ENCODE measurements around the gene TCTN3. TPM values are rescaled to one million over a fixed set of nuclear protein-coding genes. Genes with fewer than 3 reads are reported as not detected.

Gene TCTN3
- total and polyA plus RNA-seq, 10 of the 15 experiments (the other 5 are each of a cell fraction or from before 2014, with no cell fraction given), result 20.0 to 48.7 (median 29.1) TPM

- TF ChIP-seq CTCF (IDR thresholded peaks at IDR 0.05 in 2 of 3, conservative IDR thresholded peaks at IDR 0.05 in 1 of 3; ENCODE audit: control insufficient read depth in 2 of 3, extremely low read depth in 1 of 3, insufficient read depth in 1 of 3, low read depth in 3 of 3, low read length in 3 of 3), result peak; percentile 17 to 34 (median 28); a peak in 3 of 6 replicates
- TF ChIP-seq GABPA (IDR thresholded peaks at IDR 0.05; ENCODE audit: low read depth), result no peak
- no peak for TF ChIP-seq IKZF1 (conservative IDR thresholded peaks at IDR 0.05)
Measured at GRCh38 chr10:95688648-95689047, 5.1 kb downstream of the TCTN3 start (continued).

GRCh38 chr10:95683966-95684365, 9.8 kb downstream of the TCTN3 start:
- ChIA-PET POLR2A (no interaction called here), SMC1A (ENCODE audit: uncharacterized antibody, unreplicated experiment) (interaction anchor here (0.7 to 1.6 kb wide), 5 partner anchors 10 to 194 kb away, joined by 3 to 6 read pairs (median 3); partner anchors contain the start of gene TCTN3), RAD21 (ENCODE audit: unreplicated experiment) (interaction anchor here (1.6 kb wide), 1 partner anchor 243 kb away, joined by 4 read pairs; no protein-coding TSS in a partner anchor), CTCF (interaction anchor here (0.9 to 1.8 kb wide), 3 partner anchors 10 to 181 kb away, joined by 4 to 10 read pairs (median 4); partner anchors contain the start of gene TCTN3)
- no TSS peak for BruUV-seq (replicated peaks)
- H3K4me3 ChIP-seq, result no peak overlapping the region
- FAIRE-seq (no peak), DNase-seq (ENCODE audit: low read depth, low spot score) (no peak), ATAC-seq (no peak)
- H3K27me3 ChIP-seq (replicated peaks in 1 of 2; ENCODE audit: control insufficient read depth in 2 of 2, insufficient read depth in 2 of 2, low read length in 1 of 2), result no peaks in the 10 kb centered on the region
- no peak overlapping the region for H3K9ac ChIP-seq (ENCODE audit: control insufficient read depth, insufficient read depth, low read length)
- no peak overlapping the region for H3K27ac ChIP-seq (ENCODE audit: control insufficient read depth, insufficient read depth)
- H3K79me2 ChIP-seq (ENCODE audit: control insufficient read depth, insufficient read depth, low read length), result no peaks in the 10 kb centered on the region
- in situ Hi-C loops (cut with MboI), result no loop called here
- H2AFZ ChIP-seq (ENCODE audit: control insufficient read depth, low read depth, low read length), result no peak overlapping the region
- H3K4me1 ChIP-seq (ENCODE audit: control insufficient read depth, insufficient read depth, low read length), result no peaks in the 10 kb centered on the region
- H4K20me1 ChIP-seq (ENCODE audit: control insufficient read depth, insufficient read depth), result no peaks in the 10 kb centered on the region
- intact Hi-C loops (cut with micrococcal nuclease; ENCODE audit: unreplicated experiment), result no loop called here
- TF ChIP-seq KDM1A (IDR thresholded peaks at IDR 0.05; ENCODE audit: borderline replicate concordance) (no peak), SIN3A (IDR thresholded peaks at IDR 0.05; ENCODE audit: low read depth, low read length) (no peak), ZNF274 (IDR thresholded peaks at IDR 0.05; ENCODE audit: insufficient read depth, insufficient read length) (no peak), SKIL (IDR thresholded peaks at IDR 0.05; ENCODE audit: low read depth, poor library complexity, severe bottlenecking) (no peak), YBX1 (IDR thresholded peaks at IDR 0.05) (no peak), ETV6 (conservative IDR thresholded peaks at IDR 0.05 in 1 of 2, IDR thresholded peaks at IDR 0.05 in 1 of 2; ENCODE audit: borderline replicate concordance in 1 of 2, low read depth in 1 of 2) (no peak), IRF5 (IDR thresholded peaks at IDR 0.05; ENCODE audit: borderline replicate concordance) (no peak), DPF2 (IDR thresholded peaks at IDR 0.05) (no peak), ZZZ3 (IDR thresholded peaks at IDR 0.05; ENCODE audit: control insufficient read depth, insufficient read length, low read depth) (no peak), SRF (IDR thresholded peaks at IDR 0.05; ENCODE audit: low read depth in 2 of 2, low read length in 2 of 2) (no peak), MYB (IDR thresholded peaks at IDR 0.05; ENCODE audit: borderline replicate concordance, low read depth, low read length) (no peak), TARDBP (IDR thresholded peaks at IDR 0.05; ENCODE audit: borderline replicate concordance) (no peak), ESRRA (IDR thresholded peaks at IDR 0.05; ENCODE audit: low read length) (no peak)
- peaks cover 4 to 34% of the 10 kb centered on the region in 2 experiments for H3K36me3 ChIP-seq (ENCODE audit: control insufficient read depth in 2 of 2, insufficient read depth in 2 of 2, low read length in 1 of 2)
- no peak overlapping the region for H3K4me2 ChIP-seq (ENCODE audit: control insufficient read depth, insufficient read depth)
- H3K9me3 ChIP-seq (replicated peaks; ENCODE audit: control insufficient read depth, insufficient read depth, low read length), result no peaks in the 10 kb centered on the region

Data from GM12878 (cell line).